IgD-negative memory B cell (primary cell): ENCODE measurements around the gene KCTD2. TPM values are rescaled to one million over a fixed set of nuclear protein-coding genes. Genes with fewer than 3 reads are reported as not detected.
"Not testable (repeated sequence)": the region's sequence is repeated elsewhere in the genome, so short reads cannot be mapped to it uniquely, and the experiment has no call there.

Experiments
- H3K27ac Mint-ChIP-seq, 3 donors: one replicate each; pipeline ENCODE4 v1.8.0; 2020 to 2022; ENCODE audit warnings: mild to moderate bottlenecking in 3 of 3, mixed read lengths in 3 of 3, moderate library complexity in 1 of 3
- H3K27me3 Mint-ChIP-seq: one replicate; pipeline ENCODE4 v1.8.0; 2021; ENCODE audit warnings: mixed read lengths
- H3K36me3 Mint-ChIP-seq: one replicate; pipeline ENCODE4 v1.8.0; 2020; ENCODE audit warnings: mild to moderate bottlenecking, mixed read lengths
- H3K4me1 Mint-ChIP-seq, 3 donors: one replicate each; pipeline ENCODE4 v1.8.0; 2020 to 2022; ENCODE audit warnings: mixed read lengths in 3 of 3, mild to moderate bottlenecking in 1 of 3
- H3K4me3 Mint-ChIP-seq, 4 donors: one replicate each; pipeline ENCODE4 v1.8.0; 2020 to 2022; ENCODE audit warnings: mild to moderate bottlenecking in 4 of 4, mixed read lengths in 4 of 4, moderate library complexity in 3 of 4
- H3K9me3 Mint-ChIP-seq, 3 donors: one replicate each; pipeline ENCODE4 v1.8.0; 2020 to 2021; ENCODE audit warnings: mixed read lengths in 3 of 3, mild to moderate bottlenecking in 1 of 3
- polyA plus RNA-seq: library from polyadenylated mRNA; unstranded; fragments of 300-500 nt; fragmentation: Illumina TruSeq; gene quantifications from one replicate; pipeline ENCODE4 v1.2.3, GENCODE V29; 2021

Gene KCTD2
- polyA plus RNA-seq, 1 donor from 2014 or later: 5.7 TPM

GRCh38 chr17:75011401-75012095 is 35.5 kb upstream of the KCTD2 start:
- H3K9me3 Mint-ChIP-seq: peaks cover 0 to 2% (median 0%) of the 10 kb centered on the region in 3 donors
- peak overlapping the region in 1 of 3 donors; percentile 81 for H3K27ac Mint-ChIP-seq
- peak overlapping the region; percentile 94 to 98 (median 96) for H3K4me3 Mint-ChIP-seq
- H3K36me3 Mint-ChIP-seq: peaks cover 3% of the 10 kb centered on the region
- peaks cover 2% of the 10 kb centered on the region for H3K27me3 Mint-ChIP-seq
- peaks cover 16 to 17% (median 16%) of the 10 kb centered on the region in 3 donors for H3K4me1 Mint-ChIP-seq

GRCh38 chr17:75012096-75012345 is 35.0 kb upstream of the KCTD2 start:
- H3K36me3 Mint-ChIP-seq: peaks cover 3% of the 10 kb centered on the region
- peaks cover 0 to 2% (median 0%) of the 10 kb centered on the region in 3 donors for H3K9me3 Mint-ChIP-seq
- H3K27ac Mint-ChIP-seq: peak overlapping the region in 2 of 3 donors; percentile 81 to 95
- peaks cover 16 to 17% (median 16%) of the 10 kb centered on the region in 3 donors for H3K4me1 Mint-ChIP-seq
- H3K4me3 Mint-ChIP-seq: peak overlapping the region; percentile 94 to 98 (median 96)
- H3K27me3 Mint-ChIP-seq: peaks cover 2% of the 10 kb centered on the region

- Mint-ChIP-seq H3K27ac (peak within 1 kb of the TSS; percentile 81 to 96 (median 95)), H3K9me3 (peaks cover 0 to 2% (median 0%) of the 10 kb centered on the region in 3 donors), H3K36me3 (peaks cover 3% of the 10 kb centered on the region), H3K27me3 (peaks cover 2% of the 10 kb centered on the region), H3K4me1 (peaks cover 16 to 17% (median 16%) of the 10 kb centered on the region in 3 donors), H3K4me3 (peak within 1 kb of the TSS; percentile 94 to 98 (median 96))
These were observed 34.5 kb upstream of the KCTD2 start, which contains the start of gene MRPL58 for GRCh38 chr17:75012346-75013091. TSS of gene MRPL58 (plus strand) at chr17:75012670. CDS start at chr17:75012687, 17 bp downstream.

- Mint-ChIP-seq H3K4me3 (peak overlapping the region; percentile 94 to 98 (median 96)), H3K9me3 (peaks cover 0 to 2% (median 0%) of the 10 kb centered on the region in 3 donors), H3K27ac (peak overlapping the region; percentile 81 to 96 (median 95)), H3K27me3 (no peaks in the 10 kb centered on the region), H3K4me1 (peaks cover 16 to 18% (median 17%) of the 10 kb centered on the region in 3 donors), H3K36me3 (peaks cover 3% of the 10 kb centered on the region)
These were observed 33.9 kb upstream of the KCTD2 start for GRCh38 chr17:75013092-75013559.

GRCh38 chr17:75019146-75019545 is 27.9 kb upstream of the KCTD2 start:
- Mint-ChIP-seq H3K27ac (no peak overlapping the region), H3K4me1 (peaks cover 4 to 8% (median 5%) of the 10 kb centered on the region in 3 donors), H3K36me3 (peaks cover 7% of the 10 kb centered on the region), H3K27me3 (no peaks in the 10 kb centered on the region), H3K9me3 (no peaks in the 10 kb centered on the region), H3K4me3 (no peak overlapping the region)

- no peak overlapping the region for H3K4me3 Mint-ChIP-seq
- H3K9me3 Mint-ChIP-seq: no peaks in the 10 kb centered on the region
- no peak overlapping the region for H3K27ac Mint-ChIP-seq
- peaks cover 4 to 6% (median 5%) of the 10 kb centered on the region in 3 donors for H3K4me1 Mint-ChIP-seq
- H3K27me3 Mint-ChIP-seq: no peaks in the 10 kb centered on the region
- H3K36me3 Mint-ChIP-seq: peaks cover 8% of the 10 kb centered on the region
These were observed 27.3 kb upstream of the KCTD2 start for GRCh38 chr17:75019710-75020109.

GRCh38 chr17:75020331-75021110 is 26.5 kb upstream of the KCTD2 start:
- Mint-ChIP-seq H3K27me3 (no peaks in the 10 kb centered on the region), H3K27ac (no peak overlapping the region), H3K9me3 (no peaks in the 10 kb centered on the region), H3K4me3 (no peak overlapping the region), H3K36me3 (peaks cover 6% of the 10 kb centered on the region), H3K4me1 (peaks cover 2 to 5% (median 4%) of the 10 kb centered on the region in 3 donors)

- Mint-ChIP-seq H3K4me1 (peaks cover 0 to 3% (median 0%) of the 10 kb centered on the region in 3 donors), H3K27me3 (no peaks in the 10 kb centered on the region), H3K36me3 (peaks cover 3% of the 10 kb centered on the region), H3K27ac (no peak overlapping the region), H3K4me3 (no peak overlapping the region), H3K9me3 (peaks cover 0 to 3% (median 0%) of the 10 kb centered on the region in 3 donors)
These were observed 22.2 kb upstream of the KCTD2 start for GRCh38 chr17:75024686-75025397.

GRCh38 chr17:75025398-75025734 is 21.7 kb upstream of the KCTD2 start:
- not testable (repeated sequence) for H3K36me3 Mint-ChIP-seq, H3K27me3 Mint-ChIP-seq, H3K4me1 Mint-ChIP-seq, H3K27ac Mint-ChIP-seq, H3K4me3 Mint-ChIP-seq, H3K9me3 Mint-ChIP-seq

GRCh38 chr17:75026650-75027049 is 20.4 kb upstream of the KCTD2 start:
- not testable (repeated sequence) for H3K27ac Mint-ChIP-seq, H3K27me3 Mint-ChIP-seq, H3K36me3 Mint-ChIP-seq, H3K4me1 Mint-ChIP-seq, H3K9me3 Mint-ChIP-seq, H3K4me3 Mint-ChIP-seq

- peak overlapping the region in 1 of 3 donors; percentile 26 for H3K27ac Mint-ChIP-seq
- peaks cover 0 to 3% (median 2%) of the 10 kb centered on the region in 3 donors for H3K9me3 Mint-ChIP-seq
- H3K4me1 Mint-ChIP-seq: peaks cover 15 to 25% (median 21%) of the 10 kb centered on the region in 3 donors
- H3K36me3 Mint-ChIP-seq: no peaks in the 10 kb centered on the region
- H3K27me3 Mint-ChIP-seq: peaks cover 2% of the 10 kb centered on the region
- peak overlapping the region in 2 of 4 donors; percentile 9 to 27 for H3K4me3 Mint-ChIP-seq
These were observed 16.9 kb upstream of the KCTD2 start for GRCh38 chr17:75030161-75030560.

- H3K4me1 Mint-ChIP-seq: peaks cover 15 to 24% (median 23%) of the 10 kb centered on the region in 3 donors
- H3K4me3 Mint-ChIP-seq: peak overlapping the region; percentile 83 to 97 (median 96)
- peaks cover 0 to 2% (median under 1%) of the 10 kb centered on the region in 3 donors for H3K9me3 Mint-ChIP-seq
- peak overlapping the region; percentile 88 to 99 (median 90) for H3K27ac Mint-ChIP-seq
- H3K27me3 Mint-ChIP-seq: peaks cover 2% of the 10 kb centered on the region
- H3K36me3 Mint-ChIP-seq: no peaks in the 10 kb centered on the region
These were observed 14.9 kb upstream of the KCTD2 start for GRCh38 chr17:75031972-75032719.

GRCh38 chr17:75032720-75033280 is 14.2 kb upstream of the KCTD2 start:
- Mint-ChIP-seq H3K27me3 (peaks cover 2% of the 10 kb centered on the region), H3K36me3 (no peaks in the 10 kb centered on the region), H3K9me3 (peaks cover 0 to 2% (median 0%) of the 10 kb centered on the region in 3 donors), H3K4me1 (peaks cover 15 to 24% (median 24%) of the 10 kb centered on the region in 3 donors), H3K4me3 (peak overlapping the region; percentile 92 to 97 (median 96)), H3K27ac (peak overlapping the region; percentile 99)
